ENCODE results near the gene RNFT2.

RNFT2 gene

DNA sequence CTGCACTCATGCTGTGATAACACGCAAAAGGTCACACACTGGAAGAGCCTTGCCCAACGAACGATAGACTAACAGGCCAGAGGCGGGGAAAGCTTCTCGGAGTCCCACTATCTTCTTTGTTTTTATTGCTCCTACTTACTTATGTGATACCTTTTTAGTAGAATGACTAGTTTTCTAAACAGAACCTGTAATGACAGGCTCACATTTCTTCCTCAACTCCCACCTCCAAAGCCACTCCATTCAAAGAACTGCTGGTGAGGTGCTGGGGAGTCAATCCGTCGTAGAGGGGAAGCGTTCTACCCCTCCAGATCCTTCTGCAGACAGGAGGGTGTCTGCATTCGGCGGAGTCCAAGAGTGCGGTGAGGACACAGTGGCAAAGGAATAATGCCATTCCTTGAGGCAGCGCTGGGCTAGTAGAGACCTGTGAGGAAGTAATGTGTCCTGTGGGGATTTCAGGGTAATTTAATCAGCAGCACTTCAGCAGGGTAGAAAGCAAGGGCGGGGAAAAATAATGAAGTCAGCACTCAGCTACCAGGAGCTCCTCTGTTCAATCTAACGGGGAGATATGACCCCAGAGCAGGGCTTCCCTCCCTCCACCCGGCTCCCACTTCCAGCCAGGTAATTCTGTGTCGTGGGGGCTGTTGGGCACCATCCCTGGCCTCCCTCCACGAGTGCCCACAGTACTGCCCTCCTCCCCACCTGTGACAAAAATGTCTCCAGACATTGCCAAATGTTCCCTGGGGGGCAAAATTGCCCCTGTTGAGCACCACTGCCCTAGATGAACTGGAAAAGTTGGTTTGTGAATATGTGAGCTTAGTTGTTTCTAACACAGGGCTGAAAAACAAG is 25.4 kb upstream of the RNFT2 start:
- peaks cover 28% of the 10 kb centered on the region for H3K36me3 ChIP-seq (ENCODE audit: control insufficient read depth, low read depth, low read length)
- H3K4me3 ChIP-seq (ENCODE audit: low read length), result no peak overlapping the region
- H3K9ac ChIP-seq (ENCODE audit: low read length), result no peak overlapping the region
- no peaks in the 10 kb centered on the region for H3K4me1 ChIP-seq (ENCODE audit: control insufficient read depth, low read depth, low read length)
- peaks cover 22% of the 10 kb centered on the region for H3K27me3 ChIP-seq (ENCODE audit: control insufficient read depth, insufficient read depth, low read length)
- no peak overlapping the region for H3K27ac ChIP-seq (ENCODE audit: low read length)
- no peaks in the 10 kb centered on the region for H3K9me3 ChIP-seq (ENCODE audit: control insufficient read depth, low read depth, low read length)

DNA sequence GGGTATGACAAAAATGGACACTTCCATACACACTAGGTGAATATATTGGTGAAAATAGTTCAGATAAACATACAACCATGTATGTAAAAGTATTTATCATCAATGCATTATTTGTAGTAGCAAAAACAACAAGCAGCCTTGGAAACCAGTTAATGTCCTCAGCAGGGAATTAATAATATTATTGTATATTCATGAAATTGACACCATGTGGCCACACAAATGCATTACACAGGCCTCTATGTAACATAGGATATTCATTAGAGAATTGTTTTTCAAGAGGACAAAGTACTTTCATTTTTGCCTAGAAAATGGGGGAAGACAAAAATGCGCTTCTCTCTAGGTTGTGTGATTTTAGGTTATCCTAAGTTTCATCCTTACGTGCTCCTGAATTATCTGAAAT is 24.6 kb upstream of the RNFT2 start:
- peaks cover 28% of the 10 kb centered on the region for H3K36me3 ChIP-seq (ENCODE audit: control insufficient read depth, low read depth, low read length)
- peaks cover 20% of the 10 kb centered on the region for H3K27me3 ChIP-seq (ENCODE audit: control insufficient read depth, insufficient read depth, low read length)
- H3K9me3 ChIP-seq (ENCODE audit: control insufficient read depth, low read depth, low read length), result no peaks in the 10 kb centered on the region
- H3K9ac ChIP-seq (ENCODE audit: low read length), result no peak overlapping the region
- no peak overlapping the region for H3K27ac ChIP-seq (ENCODE audit: low read length)
- H3K4me3 ChIP-seq (ENCODE audit: low read length), result no peak overlapping the region
- H3K4me1 ChIP-seq (ENCODE audit: control insufficient read depth, low read depth, low read length), result peaks cover 6% of the 10 kb centered on the region

GRCh38 chr12:116714175-116714574 is 23.9 kb upstream of the RNFT2 start:
- peaks cover 7% of the 10 kb centered on the region for H3K4me1 ChIP-seq (ENCODE audit: control insufficient read depth, low read depth, low read length)
- no peak overlapping the region for H3K9ac ChIP-seq (ENCODE audit: low read length)
- no peak overlapping the region for H3K4me3 ChIP-seq (ENCODE audit: low read length)
- H3K9me3 ChIP-seq (ENCODE audit: control insufficient read depth, low read depth, low read length), result no peaks in the 10 kb centered on the region
- peaks cover 14% of the 10 kb centered on the region for H3K27me3 ChIP-seq (ENCODE audit: control insufficient read depth, insufficient read depth, low read length)
- no peak overlapping the region for H3K27ac ChIP-seq (ENCODE audit: low read length)
- H3K36me3 ChIP-seq (ENCODE audit: control insufficient read depth, low read depth, low read length), result peaks cover 28% of the 10 kb centered on the region

DNA sequence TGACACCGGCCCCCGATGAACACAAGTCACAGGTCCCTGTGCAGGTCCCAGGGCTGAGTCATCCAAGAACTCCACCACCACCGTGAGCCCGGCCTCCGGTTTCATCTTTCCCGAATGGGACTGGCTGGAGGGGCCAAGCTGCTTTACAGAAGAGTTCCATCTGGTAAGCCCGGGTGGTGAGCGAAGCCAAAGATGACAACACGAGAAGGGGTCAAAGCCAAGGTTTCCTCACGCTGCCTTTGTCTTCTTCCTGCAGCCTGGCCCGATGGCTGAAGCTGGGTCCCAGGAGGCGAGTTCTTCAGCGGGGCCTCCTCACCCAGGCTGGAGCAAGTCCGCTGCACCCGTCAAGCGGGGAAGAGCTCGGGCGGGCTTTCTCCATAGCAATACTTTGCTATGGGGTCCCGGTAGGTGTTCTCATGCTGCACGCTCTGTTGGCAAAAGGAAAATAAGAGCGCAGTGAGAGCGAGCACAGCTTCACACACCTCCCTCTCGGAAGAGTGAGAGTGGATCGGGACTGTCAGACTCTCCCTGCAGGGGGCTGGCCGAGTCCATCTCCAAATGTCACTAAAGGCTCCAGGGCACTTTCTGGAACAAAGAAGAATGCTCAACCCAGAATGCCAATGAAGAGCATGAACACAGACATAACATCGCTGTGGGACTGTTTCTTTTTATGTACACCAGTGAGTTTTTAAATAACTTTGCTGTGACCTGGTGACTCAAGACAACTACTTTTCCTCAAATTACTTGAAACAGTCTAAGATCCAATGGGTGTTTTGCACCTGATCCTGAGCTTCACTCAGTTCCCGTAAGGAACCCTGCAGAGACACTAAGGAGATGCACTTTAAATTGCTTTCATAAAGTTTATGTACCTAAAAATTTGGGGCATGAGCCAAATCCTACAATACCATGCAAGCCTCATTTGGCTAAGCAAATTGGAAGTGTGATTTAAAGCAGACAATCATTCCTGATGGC is 20.4 kb upstream of the RNFT2 start:
- Histone ChIP-seq H3K4me1 (ENCODE audit: control insufficient read depth, low read depth, low read length) (peaks cover 7% of the 10 kb centered on the region), H3K4me3 (ENCODE audit: low read length) (no peak overlapping the region)

DNA sequence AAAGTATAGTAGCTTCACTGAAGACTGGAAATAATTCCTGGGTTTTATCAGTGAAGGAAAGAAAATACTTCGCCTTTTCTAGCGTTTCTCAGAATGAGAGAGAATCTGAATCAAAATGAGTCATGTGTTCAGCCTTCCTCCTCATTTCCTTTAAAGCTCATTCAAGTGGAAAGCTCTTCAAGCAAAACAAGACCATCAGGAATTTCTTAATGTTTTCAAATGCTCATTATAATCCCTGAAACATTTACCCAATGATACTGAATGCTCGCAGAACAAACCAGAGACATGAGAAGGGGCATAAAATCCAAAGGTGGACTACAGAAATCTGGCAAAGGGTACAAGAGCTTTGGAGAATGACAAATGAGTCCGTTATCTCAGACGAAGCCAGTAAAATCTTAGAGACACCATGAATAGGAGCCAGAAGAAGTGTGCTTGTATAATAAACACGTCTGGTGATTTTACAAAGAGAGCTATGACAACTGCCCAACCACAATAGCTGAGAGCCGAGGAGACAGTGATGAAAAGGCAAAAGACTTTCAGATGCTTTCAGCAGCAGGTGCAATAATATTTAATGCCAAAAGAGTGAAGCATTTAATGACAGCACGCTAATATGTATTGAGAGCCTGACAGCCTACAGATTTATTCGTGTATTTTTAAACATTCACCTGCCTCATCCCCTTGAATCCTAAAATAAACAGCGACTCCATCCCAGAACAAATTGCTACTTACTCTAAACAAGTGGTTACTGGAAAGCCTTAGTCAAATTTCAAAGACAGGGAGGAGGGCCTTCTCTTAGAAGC is 19.3 kb upstream of the RNFT2 start:
- Histone ChIP-seq H3K4me3 (ENCODE audit: low read length) (no peak overlapping the region), H3K27me3 (ENCODE audit: control insufficient read depth, insufficient read depth, low read length) (no peaks in the 10 kb centered on the region), H3K9me3 (ENCODE audit: control insufficient read depth, low read depth, low read length) (no peaks in the 10 kb centered on the region), H3K36me3 (ENCODE audit: control insufficient read depth, low read depth, low read length) (peaks cover 41% of the 10 kb centered on the region), H3K27ac (ENCODE audit: low read length) (no peak overlapping the region), H3K4me1 (ENCODE audit: control insufficient read depth, low read depth, low read length) (peaks cover 7% of the 10 kb centered on the region), H3K9ac (ENCODE audit: low read length) (no peak overlapping the region)

More for the DNA sequence above, 20.4 kb upstream of the RNFT2 start:
- no peaks in the 10 kb centered on the region for H3K9me3 ChIP-seq (ENCODE audit: control insufficient read depth, low read depth, low read length)
- H3K9ac ChIP-seq (ENCODE audit: low read length), result no peak overlapping the region
- H3K27me3 ChIP-seq (ENCODE audit: control insufficient read depth, insufficient read depth, low read length), result no peaks in the 10 kb centered on the region
- peaks cover 41% of the 10 kb centered on the region for H3K36me3 ChIP-seq (ENCODE audit: control insufficient read depth, low read depth, low read length)
- H3K27ac ChIP-seq (ENCODE audit: low read length), result no peak overlapping the region

GRCh38 chr12:116719731-116720528 is 18.2 kb upstream of the RNFT2 start:
- Histone ChIP-seq H3K9me3 (ENCODE audit: control insufficient read depth, low read depth, low read length) (no peaks in the 10 kb centered on the region), H3K27ac (ENCODE audit: low read length) (no peak overlapping the region), H3K4me1 (ENCODE audit: control insufficient read depth, low read depth, low read length) (peaks cover 7% of the 10 kb centered on the region), H3K4me3 (ENCODE audit: low read length) (no peak overlapping the region), H3K36me3 (ENCODE audit: control insufficient read depth, low read depth, low read length) (peaks cover 41% of the 10 kb centered on the region), H3K9ac (ENCODE audit: low read length) (no peak overlapping the region), H3K27me3 (ENCODE audit: control insufficient read depth, insufficient read depth, low read length) (no peaks in the 10 kb centered on the region)

DNA sequence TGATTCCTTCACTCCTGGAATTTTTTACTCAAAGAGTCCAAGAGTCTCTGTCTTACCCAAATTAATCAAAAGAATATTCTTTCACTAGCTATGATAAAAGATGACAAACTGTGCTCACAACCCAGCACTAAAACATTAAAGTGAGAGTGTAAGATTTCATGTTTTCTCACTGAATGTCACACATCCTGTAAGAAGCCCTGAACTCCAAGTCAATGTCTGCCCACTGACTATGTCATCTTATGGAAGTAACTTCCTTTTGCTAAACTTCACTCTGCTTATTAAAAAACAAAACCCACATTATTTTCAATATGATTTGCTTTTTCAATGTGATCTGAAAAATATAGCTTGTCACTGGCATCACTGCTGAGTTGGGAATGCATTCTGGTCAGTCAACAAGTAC is 15.9 kb upstream of the RNFT2 start:
- no peaks in the 10 kb centered on the region for H3K9me3 ChIP-seq (ENCODE audit: control insufficient read depth, low read depth, low read length)
- H3K27ac ChIP-seq (ENCODE audit: low read length), result no peak overlapping the region
- peaks cover 14% of the 10 kb centered on the region for H3K4me1 ChIP-seq (ENCODE audit: control insufficient read depth, low read depth, low read length)
- H3K27me3 ChIP-seq (ENCODE audit: control insufficient read depth, insufficient read depth, low read length), result no peaks in the 10 kb centered on the region
- H3K9ac ChIP-seq (ENCODE audit: low read length), result no peak overlapping the region
- H3K4me3 ChIP-seq (ENCODE audit: low read length), result no peak overlapping the region
- H3K36me3 ChIP-seq (ENCODE audit: control insufficient read depth, low read depth, low read length), result peaks cover 20% of the 10 kb centered on the region

DNA sequence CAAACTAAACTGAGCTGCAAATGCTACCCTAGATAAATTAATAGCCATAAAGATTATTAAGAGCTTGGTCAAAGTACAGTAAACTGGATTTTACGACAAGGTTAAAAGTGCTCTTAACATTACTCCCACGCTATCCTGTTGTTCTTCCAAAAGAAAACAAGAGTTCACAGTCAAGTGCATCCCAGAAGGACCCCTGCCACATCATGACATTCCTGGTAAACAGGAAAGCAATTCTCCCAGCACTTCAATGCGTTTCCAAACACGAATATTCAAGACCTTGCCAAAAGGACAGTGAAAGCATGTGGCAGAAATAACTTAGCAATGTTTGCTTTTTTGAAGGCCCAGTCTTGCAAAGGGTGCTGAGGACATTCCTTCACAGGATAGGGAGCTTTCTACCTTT is 11.4 kb upstream of the RNFT2 start:
- Histone ChIP-seq H3K4me1 (ENCODE audit: control insufficient read depth, low read depth, low read length) (peaks cover 7% of the 10 kb centered on the region), H3K36me3 (ENCODE audit: control insufficient read depth, low read depth, low read length) (peaks cover 9% of the 10 kb centered on the region), H3K4me3 (ENCODE audit: low read length) (no peak overlapping the region), H3K27me3 (ENCODE audit: control insufficient read depth, insufficient read depth, low read length) (no peaks in the 10 kb centered on the region), H3K9ac (ENCODE audit: low read length) (no peak overlapping the region), H3K9me3 (ENCODE audit: control insufficient read depth, low read depth, low read length) (no peaks in the 10 kb centered on the region), H3K27ac (ENCODE audit: low read length) (no peak overlapping the region)

DNA sequence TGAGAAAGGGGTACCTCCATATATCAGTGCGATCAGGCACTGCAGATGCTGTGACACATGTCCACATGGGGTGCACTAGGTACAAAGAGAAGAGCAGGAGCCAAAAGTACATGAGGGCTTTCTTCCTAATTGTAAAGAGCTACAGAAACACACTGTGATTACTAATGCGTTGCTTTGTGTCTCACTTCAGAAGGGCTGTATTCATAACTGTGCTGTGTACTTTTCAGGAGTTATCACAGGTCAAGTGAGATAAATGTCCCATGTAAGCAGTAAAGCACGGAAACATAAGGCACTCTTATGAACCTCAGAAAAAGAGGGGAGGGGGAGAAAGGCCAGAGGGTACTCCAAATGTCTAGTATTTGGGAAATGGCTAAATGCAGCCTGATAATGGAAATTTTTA is 10.9 kb upstream of the RNFT2 start:
- no peak overlapping the region for H3K27ac ChIP-seq (ENCODE audit: low read length)
- H3K9me3 ChIP-seq (ENCODE audit: control insufficient read depth, low read depth, low read length), result no peaks in the 10 kb centered on the region
- H3K36me3 ChIP-seq (ENCODE audit: control insufficient read depth, low read depth, low read length), result peaks cover 3% of the 10 kb centered on the region
- H3K9ac ChIP-seq (ENCODE audit: low read length), result no peak overlapping the region
- H3K27me3 ChIP-seq (ENCODE audit: control insufficient read depth, insufficient read depth, low read length), result no peaks in the 10 kb centered on the region
- H3K4me1 ChIP-seq (ENCODE audit: control insufficient read depth, low read depth, low read length), result peaks cover 7% of the 10 kb centered on the region
- H3K4me3 ChIP-seq (ENCODE audit: low read length), result no peak overlapping the region

DNA sequence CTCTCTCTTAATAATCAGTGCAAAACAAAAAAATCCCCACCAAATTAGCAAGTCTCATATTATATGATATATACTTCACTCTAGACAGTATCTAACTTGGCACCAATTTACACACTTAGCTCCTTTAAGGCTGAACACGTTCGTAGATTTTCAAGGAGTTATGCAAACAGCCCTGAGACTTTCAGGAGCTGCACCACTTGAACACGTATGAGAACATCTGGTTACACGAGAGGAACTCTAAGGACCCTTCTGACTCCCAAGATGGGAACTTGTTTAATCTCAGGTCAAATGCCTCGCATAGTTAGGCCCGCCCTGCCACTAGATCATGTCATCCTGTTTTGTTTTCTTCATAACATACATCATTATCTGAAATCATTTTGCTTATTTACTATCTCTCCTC is 10.2 kb upstream of the RNFT2 start:
- no peaks in the 10 kb centered on the region for H3K36me3 ChIP-seq (ENCODE audit: control insufficient read depth, low read depth, low read length)
- H3K4me1 ChIP-seq (ENCODE audit: control insufficient read depth, low read depth, low read length), result peaks cover 7% of the 10 kb centered on the region
- no peak overlapping the region for H3K27ac ChIP-seq (ENCODE audit: low read length)
- no peaks in the 10 kb centered on the region for H3K9me3 ChIP-seq (ENCODE audit: control insufficient read depth, low read depth, low read length)
- H3K9ac ChIP-seq (ENCODE audit: low read length), result no peak overlapping the region
- H3K4me3 ChIP-seq (ENCODE audit: low read length), result no peak overlapping the region
- no peaks in the 10 kb centered on the region for H3K27me3 ChIP-seq (ENCODE audit: control insufficient read depth, insufficient read depth, low read length)

Data from iPS-18a (cell line).